ENCODE data around the gene KCTD17. TPM values are rescaled to one million over a fixed set of nuclear protein-coding genes. Genes with fewer than 3 reads are reported as not detected.
A peak's percentile ranks its signal among the peaks of the same experiment; 100 is the strongest.

The KCTD17 gene
- polyA plus RNA-seq, 2 of the 4 experiments (the other 2 are of a cell fraction): 18.7 to 37.1 TPM

DNA sequence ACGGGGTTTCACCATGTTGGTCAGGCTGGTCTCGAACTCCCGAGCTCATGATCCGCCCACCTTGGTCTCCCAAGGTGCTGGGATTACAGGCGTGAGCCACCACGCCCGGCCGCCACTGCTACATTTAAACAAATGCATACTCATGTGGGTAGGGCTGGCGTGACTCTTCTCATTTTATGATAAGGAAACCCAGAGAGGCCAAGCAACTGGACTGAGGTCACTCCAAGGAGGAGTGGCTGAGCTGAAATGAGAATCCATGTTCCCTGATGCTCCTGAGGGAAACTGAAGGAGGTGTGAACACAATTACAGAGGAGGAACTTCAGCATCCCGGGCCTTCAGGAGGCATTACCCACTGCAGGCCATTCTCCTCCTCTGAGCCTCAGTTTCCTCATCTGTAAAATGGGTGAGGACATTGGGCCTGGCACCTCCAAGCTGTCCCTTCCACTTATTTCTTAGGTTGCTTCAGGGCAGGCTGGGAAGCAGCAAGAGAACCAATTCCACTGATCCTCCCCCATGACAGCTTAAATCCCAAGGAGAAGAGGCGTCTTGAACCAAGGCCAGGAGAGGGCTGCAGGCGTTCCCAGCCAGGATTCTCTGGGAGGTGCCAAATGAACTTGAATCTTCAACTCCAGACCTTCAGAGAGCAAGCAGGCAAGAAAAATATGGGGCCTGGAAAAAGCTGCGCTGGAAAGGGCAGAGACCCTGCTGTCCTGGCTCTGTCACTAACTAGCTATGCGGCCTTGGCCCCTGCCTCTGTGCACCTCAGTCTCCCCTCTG lies 35.2 kb upstream of the KCTD17 start:
- no peak overlapping the region for H3K4me2 ChIP-seq
- no peak for DNase-seq (ENCODE audit: low read depth in 1 of 2, low spot score in 1 of 2)
- H3K9me3 ChIP-seq: no peaks in the 10 kb centered on the region
- WGBS (ENCODE audit: missing lambda C conversion rate): 84% methylated on average over 5 of the region's 14 CpGs
- ChIA-PET CTCF (interaction anchor here (0.5 to 9.0 kb wide), 5 partner anchors 15 to 1639 kb away, joined by 3 to 77 read pairs (median 7); no protein-coding TSS in a partner anchor), POLR2A (interaction anchor here (0.7 kb wide), 1 partner anchor 1992 kb away, joined by 6 read pairs; no protein-coding TSS in a partner anchor)
- peaks cover 34% of the 10 kb centered on the region for H3K4me1 ChIP-seq
- no peak for ATAC-seq
- H3K4me3 ChIP-seq: no peak overlapping the region
- TF ChIP-seq, protein P1, sequence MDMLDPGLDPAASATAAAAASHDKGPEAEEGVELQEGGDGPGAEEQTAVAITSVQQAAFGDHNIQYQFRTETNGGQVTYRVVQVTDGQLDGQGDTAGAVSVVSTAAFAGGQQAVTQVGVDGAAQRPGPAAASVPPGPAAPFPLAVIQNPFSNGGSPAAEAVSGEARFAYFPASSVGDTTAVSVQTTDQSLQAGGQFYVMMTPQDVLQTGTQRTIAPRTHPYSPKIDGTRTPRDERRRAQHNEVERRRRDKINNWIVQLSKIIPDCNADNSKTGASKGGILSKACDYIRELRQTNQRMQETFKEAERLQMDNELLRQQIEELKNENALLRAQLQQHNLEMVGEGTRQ (IDR thresholded peaks at IDR 0.05): no peak
- no peak overlapping the region for H3K27ac ChIP-seq
- FAIRE-seq: no peak

DNA sequence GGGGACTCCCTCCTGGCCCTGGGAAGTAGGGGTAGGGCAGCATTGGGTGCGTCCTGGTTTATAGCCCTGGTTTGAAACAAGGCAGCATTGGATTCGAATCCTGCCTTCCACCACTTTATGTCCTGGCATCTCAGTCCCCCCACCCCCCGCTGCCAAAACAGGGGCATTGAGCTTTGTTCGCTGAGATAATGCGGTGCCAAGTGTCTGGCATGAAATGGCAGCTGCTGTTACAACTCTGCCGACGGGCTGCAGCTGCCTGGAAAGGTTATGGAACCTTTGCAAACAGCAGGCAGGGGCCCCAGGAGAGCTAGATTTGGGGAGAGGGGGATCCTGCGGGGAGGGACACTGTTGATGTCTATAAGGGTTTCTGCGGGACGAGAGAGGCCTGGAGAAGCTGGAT lies 34.2 kb upstream of the KCTD17 start:
- no peak for FAIRE-seq
- H3K9me3 ChIP-seq: no peaks in the 10 kb centered on the region
- H3K4me3 ChIP-seq: no peak overlapping the region
- ChIA-PET CTCF (interaction anchor here (0.5 to 9.0 kb wide), 6 partner anchors 7 to 1640 kb away, joined by 3 to 79 read pairs (median 9); no protein-coding TSS in a partner anchor), POLR2A (no interaction called here)
- peak overlapping the region; percentile 71 for H3K4me2 ChIP-seq
- H3K27ac ChIP-seq: peak overlapping the region in 1 of 2 experiments; percentile 99; a peak in 2 of 6 replicates
- DNase-seq (ENCODE audit: low read depth in 1 of 2, low spot score in 1 of 2): no peak
- WGBS (ENCODE audit: missing lambda C conversion rate): 97% methylated on average over 4 of the region's 10 CpGs
- no peak for ATAC-seq
- peaks cover 39% of the 10 kb centered on the region for H3K4me1 ChIP-seq
- TF ChIP-seq CBX8 (IDR thresholded peaks at IDR 0.05) (no peak), JUNB (IDR thresholded peaks at IDR 0.05) (no peak), PHF8 (IDR thresholded peaks at IDR 0.05; ENCODE audit: borderline replicate concordance, low read depth) (no peak), EHF (CRISPR knock-in tag; IDR thresholded peaks at IDR 0.05) (no peak), HEYL (CRISPR knock-in tag; IDR thresholded peaks at IDR 0.05) (no peak), KDM1A (IDR thresholded peaks at IDR 0.05; ENCODE audit: low read depth) (no peak)

- POLR2A ChIA-PET: interaction anchor here (1.0 to 3.3 kb wide), 3 partner anchors 10 to 144 kb away, joined by 3 to 15 read pairs (median 4); no protein-coding TSS in a partner anchor
- FAIRE-seq: no peak
Measured at GRCh38 chr22:37018086-37018814, 33.3 kb upstream of the KCTD17 start.

More at GRCh38 chr22:37018086-37018814, 33.3 kb upstream of the KCTD17 start:
- Histone ChIP-seq H3K27ac (peak overlapping the region; percentile 99 to 100), H3K4me1 (peaks cover 45% of the 10 kb centered on the region), H3K4me3 (peak overlapping the region; percentile 98), H3K4me2 (peak overlapping the region; percentile 71), H3K9me3 (no peaks in the 10 kb centered on the region)
- CTCF ChIA-PET: interaction anchor here (0.9 to 9.0 kb wide), 6 partner anchors 8 to 156 kb away, joined by 3 to 79 read pairs (median 17); no protein-coding TSS in a partner anchor
- DNase-seq (ENCODE audit: low read depth in 1 of 2, low spot score in 1 of 2): no peak
- no peak for ATAC-seq
- 45% methylated on average over 4 of the region's 45 CpGs for WGBS (ENCODE audit: missing lambda C conversion rate)
- TF ChIP-seq POLR2A (IDR thresholded peaks at IDR 0.05; ENCODE audit: low read length) (no peak), NR3C1 (IDR thresholded peaks at IDR 0.05) (no peak), EP300 (IDR thresholded peaks at IDR 0.05) (no peak), MAZ (IDR thresholded peaks at IDR 0.05; ENCODE audit: borderline replicate concordance, low read depth, low read length) (no peak), RCOR1 (IDR thresholded peaks at IDR 0.05; ENCODE audit: low read depth, low read length) (no peak), HDAC2 (IDR thresholded peaks at IDR 0.05) (no peak), CBX2 (IDR thresholded peaks at IDR 0.05; ENCODE audit: borderline replicate concordance, low read depth) (no peak), HEYL (CRISPR knock-in tag; IDR thresholded peaks at IDR 0.05) (no peak), JUNB (IDR thresholded peaks at IDR 0.05) (no peak), ELK1 (IDR thresholded peaks at IDR 0.05; ENCODE audit: low read depth, low read length) (no peak), HMGXB4 (CRISPR knock-in tag; IDR thresholded peaks at IDR 0.05; ENCODE audit: borderline replicate concordance) (no peak), SREBF2 (IDR thresholded peaks at IDR 0.05) (no peak), NPAS2 (CRISPR knock-in tag; IDR thresholded peaks at IDR 0.05; ENCODE audit: borderline replicate concordance) (no peak), RNF2 (IDR thresholded peaks at IDR 0.05; ENCODE audit: borderline replicate concordance, low read depth) (no peak), RARB (CRISPR knock-in tag; IDR thresholded peaks at IDR 0.05) (no peak), BCL3 (IDR thresholded peaks at IDR 0.05) (no peak)

All from A549 (cell line).